Rectal smooth muscle tissue (tissue), 1 donor: ENCODE results near the gene GUK1.
A peak's percentile ranks its signal among the peaks of the same experiment; 100 is the strongest.

Experiments used
- H3K27ac ChIP-seq: one replicate; pipeline ENCODE4 v1.7.0; 2013; ENCODE audit warnings: low read depth, low read length, inconsistent platforms
- H3K27me3 ChIP-seq: one replicate; pipeline ENCODE4 v1.7.0; 2013; ENCODE audit warnings: low read length; ENCODE audit not compliant: control insufficient read depth, insufficient read depth
- H3K36me3 ChIP-seq: one replicate; pipeline ENCODE4 v1.7.0; 2013; ENCODE audit warnings: low read length; ENCODE audit not compliant: control insufficient read depth, insufficient read depth
- H3K4me1 ChIP-seq: one replicate; pipeline ENCODE4 v1.7.0; 2013; ENCODE audit warnings: low read length; ENCODE audit not compliant: control insufficient read depth, insufficient read depth
- H3K4me3 ChIP-seq: one replicate; pipeline ENCODE4 v1.7.0; 2013; ENCODE audit warnings: low read length
- H3K9ac ChIP-seq: one replicate; pipeline ENCODE4 v1.7.0; 2013; ENCODE audit warnings: low read length

GUK1 gene

DNA sequence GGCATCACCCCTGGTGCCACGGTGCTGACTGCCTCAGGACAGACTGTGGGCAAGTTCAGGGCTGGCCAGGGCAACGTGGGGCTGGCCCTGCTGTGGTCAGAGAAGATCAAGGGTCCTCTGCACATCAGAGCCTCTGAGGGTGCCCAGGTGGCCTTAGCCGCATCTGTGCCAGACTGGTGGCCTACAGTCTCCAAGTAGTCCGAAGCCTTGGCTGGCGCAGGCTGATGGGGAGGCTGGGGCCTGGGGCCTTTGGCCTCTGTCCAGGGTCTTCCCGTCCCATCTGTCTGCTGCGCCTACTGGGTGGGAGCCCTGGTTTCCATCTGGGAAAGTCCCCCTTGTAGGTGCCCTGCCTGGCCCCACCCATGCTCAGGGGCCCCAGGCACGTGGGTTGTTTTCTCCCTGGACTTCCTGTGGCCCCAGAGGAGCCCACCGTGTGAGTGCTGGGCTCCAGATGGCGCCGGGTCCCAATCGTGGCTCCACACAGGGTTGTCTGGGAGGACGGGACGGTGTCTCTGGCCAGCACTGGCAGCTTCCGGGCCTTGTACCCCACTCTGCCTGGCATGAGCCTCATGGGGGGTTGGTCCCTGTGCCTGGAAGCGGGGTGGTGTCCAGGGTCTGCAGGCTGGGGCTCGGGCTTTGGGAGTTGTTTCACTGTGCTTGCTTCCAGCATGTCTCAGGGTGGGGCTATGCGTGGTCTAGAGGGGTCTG, 35.4 kb downstream of the GUK1 start:
- peak overlapping the region; percentile 40 for H3K4me3 ChIP-seq
- no peaks in the 10 kb centered on the region for H3K27me3 ChIP-seq
- peak overlapping the region; percentile 60 for H3K27ac ChIP-seq
- H3K9ac ChIP-seq, result no peak overlapping the region
- H3K4me1 ChIP-seq, result peaks cover 5% of the 10 kb centered on the region
- H3K36me3 ChIP-seq, result peaks cover 2% of the 10 kb centered on the region

DNA sequence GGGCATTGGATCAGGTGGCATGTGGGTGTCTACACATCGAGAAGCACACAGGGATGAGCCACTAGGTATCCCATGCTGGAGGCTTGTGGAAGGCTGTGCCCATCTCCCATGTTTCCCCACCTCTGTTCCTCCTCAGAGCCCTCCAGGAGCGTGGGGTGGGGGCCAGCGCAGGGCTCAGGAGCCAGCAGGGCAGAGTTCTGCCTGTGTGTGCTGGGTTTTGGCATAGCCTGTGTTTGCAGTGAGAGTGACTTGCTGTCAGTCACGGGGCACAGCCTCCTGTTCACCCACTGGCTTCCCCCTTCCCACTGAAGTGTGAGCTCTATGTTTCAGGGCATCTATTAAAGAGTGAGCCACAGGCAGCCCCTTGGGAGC, 35.9 kb downstream of the GUK1 start:
- H3K27ac ChIP-seq, result peak overlapping the region; percentile 60
- H3K27me3 ChIP-seq, result no peaks in the 10 kb centered on the region
- H3K9ac ChIP-seq, result no peak overlapping the region
- H3K36me3 ChIP-seq, result peaks cover 2% of the 10 kb centered on the region
- H3K4me1 ChIP-seq, result peaks cover 5% of the 10 kb centered on the region
- H3K4me3 ChIP-seq, result no peak overlapping the region

DNA sequence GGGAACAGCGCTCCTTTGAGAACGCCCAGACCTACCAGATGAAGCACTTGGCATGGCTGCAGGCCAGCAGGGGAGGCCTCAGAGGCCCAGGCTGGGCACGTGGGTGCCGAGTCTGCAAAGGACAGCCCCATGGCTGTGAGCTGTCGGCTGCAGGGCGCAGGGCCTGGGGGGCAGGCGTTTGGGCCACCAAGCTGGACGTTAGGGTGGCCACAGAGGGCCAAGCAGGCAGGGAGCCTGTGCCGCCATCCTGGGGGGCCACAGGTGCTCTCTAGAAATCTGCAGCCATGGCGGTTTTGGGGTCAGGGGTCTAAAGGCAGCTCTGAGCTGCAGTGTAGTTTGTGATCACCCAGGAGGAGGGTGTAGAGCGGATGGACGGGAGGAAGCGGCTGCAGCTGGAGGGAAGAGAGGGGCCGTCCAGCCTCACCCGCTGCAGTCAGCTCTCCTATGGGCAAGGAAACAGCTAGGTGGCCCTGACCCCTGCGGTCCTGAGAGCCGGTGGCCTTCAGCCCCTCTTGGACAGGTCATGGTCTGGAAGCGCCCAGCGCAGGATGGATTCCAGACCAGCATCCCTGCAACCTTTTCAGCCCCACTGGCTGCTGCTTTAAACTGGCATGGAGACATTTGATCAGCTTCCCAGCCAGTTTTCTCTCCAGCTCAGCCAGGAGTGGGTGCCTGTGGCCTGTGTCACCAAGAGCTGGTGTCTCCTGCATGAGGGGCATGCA, 36.5 kb downstream of the GUK1 start:
- Histone ChIP-seq H3K36me3 (peaks cover 6% of the 10 kb centered on the region), H3K4me1 (peaks cover 5% of the 10 kb centered on the region), H3K27ac (peak overlapping the region; percentile 28), H3K4me3 (no peak overlapping the region), H3K9ac (no peak overlapping the region), H3K27me3 (no peaks in the 10 kb centered on the region)

DNA sequence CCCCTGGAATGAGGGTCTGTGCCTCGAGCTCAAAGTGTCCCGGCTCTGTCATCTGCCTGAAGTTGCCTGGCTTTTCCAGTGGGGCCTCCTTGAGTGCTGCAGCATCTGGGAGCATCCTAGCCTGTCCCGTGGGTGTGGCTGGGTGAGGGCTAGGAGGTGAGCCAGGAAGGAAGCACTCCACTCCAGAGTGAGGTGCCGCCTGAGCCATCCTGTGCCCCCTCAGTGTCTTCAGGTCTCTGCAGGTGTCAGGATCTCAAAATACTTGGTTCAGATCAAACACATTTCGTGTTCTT, 37.0 kb downstream of the GUK1 start:
- H3K4me1 ChIP-seq, result peaks cover 5% of the 10 kb centered on the region
- no peak overlapping the region for H3K9ac ChIP-seq
- H3K4me3 ChIP-seq, result no peak overlapping the region
- peaks cover 6% of the 10 kb centered on the region for H3K36me3 ChIP-seq
- no peaks in the 10 kb centered on the region for H3K27me3 ChIP-seq
- no peak overlapping the region for H3K27ac ChIP-seq

DNA sequence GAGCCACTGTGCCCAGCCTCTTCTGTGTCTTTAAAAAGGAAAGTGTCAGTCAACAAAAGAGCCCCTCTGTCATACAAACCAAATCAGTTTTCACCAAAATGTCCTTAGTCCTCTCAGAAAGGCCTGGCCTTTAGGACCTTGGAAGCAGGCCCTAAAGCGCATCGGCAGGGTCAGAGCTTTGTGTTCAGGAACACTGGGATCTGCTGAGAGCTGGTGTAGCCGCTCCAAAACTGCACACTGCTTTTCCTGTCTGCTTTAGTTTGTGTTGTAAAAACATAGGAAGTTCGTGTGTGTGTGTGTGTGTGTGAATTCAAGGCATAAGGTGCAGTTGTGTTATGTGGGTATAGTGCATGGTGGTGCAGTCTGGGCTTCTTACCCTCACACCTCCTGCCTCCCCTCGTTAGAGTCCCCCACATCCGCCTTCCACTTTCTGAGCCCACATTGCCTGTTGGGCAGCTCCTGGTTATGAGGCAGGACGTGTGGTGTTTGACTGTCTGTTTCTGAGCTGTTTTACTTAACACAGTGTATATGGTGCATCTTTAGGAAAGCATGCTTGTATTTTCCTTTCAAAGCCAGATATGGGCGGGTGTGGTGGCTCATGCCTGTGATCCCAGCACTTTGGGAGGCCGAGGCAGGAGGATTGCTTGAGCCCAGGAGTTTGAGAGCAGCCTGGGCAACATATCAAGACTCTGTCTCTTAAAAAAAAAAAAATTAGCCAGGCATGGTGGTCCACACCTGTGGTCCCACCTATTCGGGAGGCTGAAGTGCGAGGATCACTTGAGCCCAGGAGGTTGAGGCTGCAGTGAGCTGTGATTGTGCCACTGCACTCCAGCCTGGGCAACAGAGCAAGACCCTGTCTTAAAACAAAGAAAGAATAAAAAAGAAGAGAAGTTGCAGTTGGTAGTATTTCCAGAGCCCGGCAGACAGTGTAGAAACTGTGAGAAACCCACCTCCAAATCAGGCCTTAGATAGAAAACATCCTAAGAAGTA, 37.9 kb downstream of the GUK1 start:
- H3K4me3 ChIP-seq, result no peak overlapping the region
- H3K27ac ChIP-seq, result no peak overlapping the region
- H3K9ac ChIP-seq, result no peak overlapping the region
- H3K27me3 ChIP-seq, result no peaks in the 10 kb centered on the region
- H3K4me1 ChIP-seq, result peaks cover 5% of the 10 kb centered on the region
- peaks cover 6% of the 10 kb centered on the region for H3K36me3 ChIP-seq

DNA sequence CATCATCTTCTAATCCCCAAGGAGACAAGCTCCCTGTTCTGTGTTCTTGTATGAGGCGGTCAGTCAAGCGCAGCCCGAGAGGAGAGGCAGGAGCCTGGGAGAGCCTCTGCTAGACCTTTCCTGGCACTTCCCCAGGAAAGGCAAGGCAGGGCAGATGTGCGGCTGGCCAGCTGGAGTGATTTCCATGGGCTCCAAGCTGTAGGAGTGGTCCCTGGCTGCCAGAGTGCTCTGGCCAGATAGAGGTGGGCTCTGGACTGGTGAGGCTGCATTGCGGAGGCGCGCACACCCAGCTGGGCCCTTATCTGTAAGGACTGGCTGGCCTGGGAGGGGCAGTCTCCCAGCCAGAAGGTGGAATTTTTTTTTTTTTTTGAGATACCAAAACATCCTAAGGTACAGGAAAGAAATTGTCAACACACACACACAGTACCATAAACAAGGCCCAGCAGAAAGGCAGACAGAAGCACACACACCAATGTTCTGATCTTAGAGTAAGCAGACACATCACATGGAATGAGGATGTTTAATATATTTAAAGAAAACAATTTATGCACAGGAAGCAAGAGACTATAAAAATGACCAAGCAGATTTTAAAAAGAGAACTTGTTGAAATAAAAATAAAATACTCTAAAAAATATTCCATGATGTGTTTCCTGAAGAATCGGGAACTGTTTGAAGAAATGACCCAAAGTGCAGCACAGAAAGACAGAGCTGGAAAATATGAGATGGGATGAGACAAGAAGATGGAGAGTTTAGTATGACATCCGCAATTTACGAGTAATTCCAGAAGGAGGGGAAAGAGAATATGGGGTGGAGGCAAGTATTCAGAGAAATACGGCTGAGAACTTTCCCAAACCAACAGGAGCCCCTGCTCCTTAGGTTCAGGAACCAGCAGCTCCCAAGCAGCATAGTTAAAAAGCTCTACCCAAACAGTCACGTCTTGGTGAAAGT, 38.9 kb downstream of the GUK1 start:
- no peak overlapping the region for H3K4me3 ChIP-seq
- H3K4me1 ChIP-seq, result peaks cover 5% of the 10 kb centered on the region
- H3K36me3 ChIP-seq, result peaks cover 6% of the 10 kb centered on the region
- no peak overlapping the region for H3K9ac ChIP-seq
- no peaks in the 10 kb centered on the region for H3K27me3 ChIP-seq
- no peak overlapping the region for H3K27ac ChIP-seq

DNA sequence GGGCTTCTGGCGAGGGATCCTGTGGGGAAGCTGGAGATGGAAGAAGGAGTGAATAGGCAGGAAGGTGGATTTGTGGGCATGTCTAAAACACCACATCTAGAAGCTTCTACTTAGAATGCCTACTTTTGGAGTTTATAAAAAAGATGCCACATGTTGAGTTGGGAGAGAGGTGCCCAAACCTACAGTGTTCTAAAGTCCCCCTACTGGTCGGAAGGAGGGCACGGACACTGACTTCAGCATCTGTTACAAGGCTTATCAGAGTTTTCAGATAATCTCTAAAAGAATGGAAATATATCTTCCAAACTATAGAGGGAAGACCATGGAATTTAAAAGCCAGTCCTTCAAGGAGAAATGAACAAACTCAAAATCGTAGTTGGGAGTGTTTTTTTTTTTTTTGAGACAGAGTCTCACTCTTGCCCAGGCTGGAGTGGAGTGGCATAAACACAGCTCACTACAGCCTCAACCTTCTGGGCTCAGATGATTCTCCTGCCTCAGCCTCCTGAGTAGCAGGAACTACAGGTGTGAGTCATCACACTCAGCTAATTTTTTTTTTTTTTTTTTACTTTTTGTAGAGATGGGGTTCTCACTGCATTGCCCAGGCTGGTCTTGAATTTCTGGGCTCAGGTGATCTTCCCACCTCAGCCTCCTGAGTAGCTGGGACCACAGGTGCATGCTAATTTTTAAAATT, 40.3 kb downstream of the GUK1 start:
- H3K36me3 ChIP-seq, result peaks cover 3% of the 10 kb centered on the region
- no peaks in the 10 kb centered on the region for H3K27me3 ChIP-seq
- H3K4me1 ChIP-seq, result peaks cover 5% of the 10 kb centered on the region
- no peak overlapping the region for H3K9ac ChIP-seq
- no peak overlapping the region for H3K4me3 ChIP-seq
- no peak overlapping the region for H3K27ac ChIP-seq

DNA sequence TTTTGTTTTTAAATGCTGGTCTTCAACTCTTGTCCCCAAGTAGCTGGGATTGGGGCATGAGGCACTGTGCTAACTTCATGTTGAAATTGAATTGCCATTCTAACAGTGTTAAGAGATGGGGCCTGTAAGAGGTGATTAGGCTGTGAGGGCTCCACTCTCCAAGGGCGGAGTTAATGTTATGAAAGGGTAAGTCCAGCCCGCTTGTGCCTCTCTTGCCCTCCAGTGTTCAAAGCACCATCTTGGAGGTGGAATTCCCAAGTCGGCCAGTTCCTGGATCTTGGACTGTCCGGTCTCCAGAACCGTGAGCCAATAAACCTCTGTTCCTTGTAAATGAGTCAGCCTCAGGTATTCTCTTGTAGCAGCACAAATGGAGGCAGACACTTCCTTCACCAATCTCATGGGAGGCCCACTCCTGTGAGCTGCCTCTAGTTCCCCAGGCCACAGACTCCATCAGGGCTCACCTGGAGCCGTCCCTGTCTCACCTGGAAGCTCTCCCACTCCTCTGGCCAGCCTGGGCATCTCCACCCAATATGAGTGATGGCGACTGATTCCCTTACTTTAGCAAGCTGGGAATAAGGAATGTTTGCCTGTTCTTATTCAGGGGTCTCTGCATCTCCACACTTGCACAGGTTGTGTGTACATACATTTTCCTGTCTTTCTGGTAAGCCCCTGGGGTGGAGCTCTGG, 41.0 kb downstream of the GUK1 start:
- no peak overlapping the region for H3K27ac ChIP-seq
- H3K36me3 ChIP-seq, result peaks cover 3% of the 10 kb centered on the region
- no peaks in the 10 kb centered on the region for H3K27me3 ChIP-seq
- H3K4me1 ChIP-seq, result peaks cover 5% of the 10 kb centered on the region
- H3K9ac ChIP-seq, result no peak overlapping the region
- H3K4me3 ChIP-seq, result no peak overlapping the region

DNA sequence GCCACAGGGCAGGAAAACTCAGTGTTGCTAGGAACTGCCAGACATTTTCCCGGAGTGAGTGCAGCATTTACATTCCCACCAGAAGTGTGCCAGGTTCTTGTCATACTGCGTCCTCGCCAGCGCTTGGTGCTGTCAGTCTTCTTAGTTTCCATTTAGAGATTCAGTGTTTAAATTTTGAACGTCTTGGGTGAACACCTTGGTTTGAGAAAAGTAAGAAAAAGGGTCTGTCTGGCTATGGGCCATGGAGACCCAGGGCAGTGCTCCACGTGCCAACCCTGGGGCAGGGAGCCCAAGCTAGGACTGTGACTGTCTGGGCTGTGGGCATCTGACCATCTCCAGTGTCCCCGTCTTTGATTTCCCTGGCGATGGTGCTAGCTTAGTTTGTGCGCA, 41.6 kb downstream of the GUK1 start:
- Histone ChIP-seq H3K27ac (no peak overlapping the region), H3K27me3 (no peaks in the 10 kb centered on the region), H3K4me1 (peaks cover 4% of the 10 kb centered on the region), H3K9ac (no peak overlapping the region), H3K4me3 (no peak overlapping the region), H3K36me3 (peaks cover 3% of the 10 kb centered on the region)

DNA sequence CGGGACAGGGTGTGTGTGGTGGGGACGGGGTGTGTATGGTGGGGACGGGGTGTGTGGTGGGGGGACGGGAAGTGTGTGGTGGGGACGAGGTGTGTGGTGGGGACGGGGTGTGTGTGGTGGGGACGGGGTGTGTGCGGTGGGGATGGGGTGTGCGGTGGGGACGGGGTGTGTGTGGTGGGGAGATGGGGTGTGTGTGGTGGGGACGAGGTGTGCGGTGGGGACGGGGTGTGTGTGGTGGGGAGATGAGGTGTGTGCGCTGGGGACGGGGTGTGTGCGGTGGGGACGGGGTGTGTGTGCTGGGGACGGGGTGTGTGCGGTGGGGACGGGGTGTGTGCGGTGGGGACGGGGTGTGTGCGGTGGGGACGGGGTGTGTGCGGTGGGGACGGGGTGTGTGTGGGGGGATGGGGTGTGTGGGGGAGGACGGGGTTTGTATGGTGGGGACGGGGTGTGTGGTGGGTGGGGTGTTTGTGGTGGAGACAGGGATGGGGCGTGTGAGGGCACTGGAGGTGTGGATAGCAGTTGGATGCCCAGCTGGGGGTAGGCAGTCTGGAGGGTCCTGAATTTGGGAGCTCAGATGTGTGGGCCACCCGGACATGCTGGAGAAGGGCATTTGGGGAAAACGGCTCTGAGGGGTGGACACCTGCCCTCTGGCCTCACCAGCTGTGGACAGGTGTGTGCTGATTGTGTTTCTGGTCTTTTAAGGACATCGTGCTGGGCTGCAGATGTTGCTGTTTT, 42.4 kb downstream of the GUK1 start:
- H3K4me1 ChIP-seq, result peaks cover 3% of the 10 kb centered on the region
- H3K36me3 ChIP-seq, result peaks cover 3% of the 10 kb centered on the region
- H3K4me3 ChIP-seq, result no peak overlapping the region
- no peak overlapping the region for H3K9ac ChIP-seq
- no peak overlapping the region for H3K27ac ChIP-seq
- no peaks in the 10 kb centered on the region for H3K27me3 ChIP-seq
